Smooth muscle cell (in vitro differentiated cells): ENCODE measurements around the gene CFAP119. TPM values are rescaled to one million over a fixed set of nuclear protein-coding genes. Genes with fewer than 3 reads are reported as not detected.
A peak's percentile ranks its signal among the peaks of the same experiment; 100 is the strongest.

ENCODE experiments used
- DNase-seq: peaks from one replicate; lab custom pipeline; 2025; ENCODE audit not compliant: unreplicated experiment; lab: John Stamatoyannopoulos, UW
- H2AFZ ChIP-seq: fragments of 200-600 bp; sonication (generic); 2 replicates; pipeline ENCODE4 v1.6.0; 2016; ENCODE audit warnings: antibody characterized with exemption, low read depth, mild to moderate bottlenecking
- H3F3A ChIP-seq: fragments of 200-600 bp; sonication (generic); 2 replicates; pipeline ENCODE4 v1.6.0; 2017; ENCODE audit warnings: antibody characterized with exemption, low read depth
- H3K27ac ChIP-seq: fragments of 200-600 bp; sonication (generic); 2 replicates; pipeline ENCODE4 v1.5.1; 2016; ENCODE audit warnings: low read depth, mild to moderate bottlenecking
- H3K27me3 ChIP-seq: fragments of 200-600 bp; sonication (generic); 2 replicates; pipeline ENCODE4 v1.6.1; 2016; ENCODE audit warnings: low read depth, mild to moderate bottlenecking
- H3K36me3 ChIP-seq: fragments of 200-600 bp; sonication (generic); 2 replicates; pipeline ENCODE4 v1.5.1; 2016; ENCODE audit warnings: low read depth
- H3K4me1 ChIP-seq: fragments of 200-600 bp; sonication (generic); 2 replicates; pipeline ENCODE4 v1.5.1; 2016; ENCODE audit warnings: low read depth
- H3K4me2 ChIP-seq: fragments of 200-600 bp; sonication (generic); 2 replicates; pipeline ENCODE4 v1.6.0; 2016; ENCODE audit warnings: mild to moderate bottlenecking
- H3K4me3 ChIP-seq: fragments of 200-600 bp; sonication (generic); 2 replicates; pipeline ENCODE4 v1.5.1; 2016; ENCODE audit warnings: mild to moderate bottlenecking
- H3K79me2 ChIP-seq: fragments of 200-600 bp; sonication (generic); 2 replicates; pipeline ENCODE4 v1.6.0; 2016; ENCODE audit warnings: low read depth, mild to moderate bottlenecking
- H3K9ac ChIP-seq: fragments of 200-600 bp; sonication (generic); 2 replicates; pipeline ENCODE4 v1.6.0; 2016; ENCODE audit warnings: low read depth
- H3K9me3 ChIP-seq: fragments of 200-600 bp; sonication (generic); replicated peaks from 2 replicates; pipeline ENCODE4 v1.5.1; 2016; ENCODE audit warnings: low read depth
- H4K20me1 ChIP-seq: fragments of 200-600 bp; sonication (generic); 2 replicates; pipeline ENCODE4 v1.6.0; 2016; ENCODE audit warnings: low read depth
- CTCF ChIP-seq: fragments of 200-600 bp; sonication (generic); IDR thresholded peaks from 2 replicates; pipeline ENCODE4 v1.5.1; 2017; ENCODE audit warnings: borderline replicate concordance, mild to moderate bottlenecking, antibody characterized with exemption; ENCODE audit not compliant: insufficient read depth, poor library complexity, severe bottlenecking
- WGBS: methylation state at CpG from one replicate; pipeline ENCODE4 v1.1.7; 2016; ENCODE audit warnings: low lambda C conversion rate; 5-methylcytosine and 5-hydroxymethylcytosine counted together
- polyA plus RNA-seq: library from polyadenylated mRNA; unstranded; fragments of >200 nt; fragmentation: Nextera tagmentation; extraction: Ambion mirVana; gene quantifications from 2 replicates; pipeline ENCODE4 v1.2.1, GENCODE V29; 2016
- small RNA-seq: library from RNA; depleted of rRNA; stranded (forward); fragments of <200 nt; gene quantifications from one replicate; pipeline ENCODE3, GENCODE V24; 2014
- total RNA-seq: library from RNA; depleted of rRNA; stranded (reverse); fragments of >200 nt; gene quantifications from 2 replicates; pipeline ENCODE4 v1.2.3, GENCODE V29; 2014

CFAP119 gene
- total and polyA plus RNA-seq, 2 experiments from 2014 or later = 3.5 to 5.2 TPM

DNA sequence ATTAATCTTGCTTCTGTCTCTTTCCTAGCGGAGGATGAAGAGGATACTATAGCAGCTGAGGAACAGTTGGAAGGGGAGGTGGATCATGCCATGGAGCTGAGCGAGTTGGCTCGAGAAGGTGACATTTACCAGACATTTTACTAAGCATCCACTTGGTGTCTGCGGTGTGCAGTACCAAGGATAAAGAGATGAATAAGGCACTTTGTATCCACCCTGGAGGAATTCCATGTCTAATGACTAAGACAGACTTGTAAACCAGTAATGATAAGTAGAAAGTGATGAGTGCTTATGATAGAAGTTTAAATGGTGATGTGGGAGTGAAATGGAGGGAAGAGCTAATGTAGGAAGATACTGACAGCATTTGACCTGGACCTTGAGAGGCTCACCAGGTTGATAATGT is 50.9 kb downstream of the CFAP119 start:
- peaks cover 13% of the 10 kb centered on the region for H4K20me1 ChIP-seq
- no peak for DNase-seq
- H3K4me2 ChIP-seq = peak overlapping the region; percentile 9
- no peaks in the 10 kb centered on the region for H3K4me1 ChIP-seq
- peak overlapping the region; percentile 34 for H3K27ac ChIP-seq
- TF ChIP-seq CTCF = no peak
- H3K4me3 ChIP-seq = no peak overlapping the region
- H3K9ac ChIP-seq = no peak overlapping the region
- no peaks in the 10 kb centered on the region for H3K9me3 ChIP-seq
- WGBS = 32% methylated on average over 4 of the region's 4 CpGs
- peaks cover 7% of the 10 kb centered on the region for H3K79me2 ChIP-seq
- H3K36me3 ChIP-seq = peaks cover 33% of the 10 kb centered on the region
- peaks cover 27% of the 10 kb centered on the region for H3F3A ChIP-seq
- no peaks in the 10 kb centered on the region for H3K27me3 ChIP-seq
- H2AFZ ChIP-seq = no peak overlapping the region

Small RNAs within 50 kb of the gene (small RNA-seq; reads per million reads assigned to genes)
- 9.3 reads per million, percentile 77 among the genes with 10 or more reads in this experiment for gene SNORA30

Other genes starting within 250 kb of the CFAP119 start
- 17.8 and 18.6 TPM in 2 replicates for gene ZNF768, start 235.5 kb downstream of the CFAP119 start, total RNA-seq
- gene ZNF768, start 235.5 kb downstream of the CFAP119 start, polyA plus RNA-seq = 15.4 and 17.5 TPM in 2 replicates
- 5.6 and 6.3 TPM in 2 replicates for gene ZNF747, start 227.2 kb downstream of the CFAP119 start, total RNA-seq
- 5.7 and 6.9 TPM in 2 replicates for gene ZNF747, start 227.2 kb downstream of the CFAP119 start, polyA plus RNA-seq
- gene ZNF764, start 203.7 kb downstream of the CFAP119 start, total RNA-seq = 1.6 and 5.0 TPM in 2 replicates
- 4.0 and 6.5 TPM in 2 replicates for gene ZNF764, start 203.7 kb downstream of the CFAP119 start, polyA plus RNA-seq
- 6.2 and 6.9 TPM in 2 replicates for gene ZNF688, start 190.3 kb downstream of the CFAP119 start, total RNA-seq
- gene ZNF688, start 190.3 kb downstream of the CFAP119 start, polyA plus RNA-seq = 16.4 and 16.8 TPM in 2 replicates
- gene ZNF785, start 176.4 kb downstream of the CFAP119 start, total RNA-seq = 8.1 and 12.9 TPM in 2 replicates
- gene ZNF785, start 176.4 kb downstream of the CFAP119 start, polyA plus RNA-seq = 3.8 and 6.8 TPM in 2 replicates
- 9.9 and 10.0 TPM in 2 replicates for gene ZNF689, start 151.7 kb downstream of the CFAP119 start, total RNA-seq
- 8.2 and 10.6 TPM in 2 replicates for gene ZNF689, start 151.7 kb downstream of the CFAP119 start, polyA plus RNA-seq
- 7.4 and 22.0 TPM in 2 replicates for gene PRR14, start 111.1 kb downstream of the CFAP119 start, total RNA-seq
- 16.7 and 26.1 TPM in 2 replicates for gene PRR14, start 111.1 kb downstream of the CFAP119 start, polyA plus RNA-seq
- 18.3 and 22.3 TPM in 2 replicates for gene FBRS, start 103.6 kb downstream of the CFAP119 start, total RNA-seq
- gene FBRS, start 103.6 kb downstream of the CFAP119 start, polyA plus RNA-seq = 21.9 and 25.0 TPM in 2 replicates
- 9.0 and 16.2 TPM in 2 replicates for gene SRCAP, start 62.9 kb downstream of the CFAP119 start, total RNA-seq
- 14.5 and 24.9 TPM in 2 replicates for gene SRCAP, start 62.9 kb downstream of the CFAP119 start, polyA plus RNA-seq
- 24.9 and 35.9 TPM in 2 replicates for gene PHKG2, start 13.6 kb downstream of the CFAP119 start, total RNA-seq
- 39.1 and 40.1 TPM in 2 replicates for gene PHKG2, start 13.6 kb downstream of the CFAP119 start, polyA plus RNA-seq
- gene RNF40, start 260 bp upstream of the CFAP119 start, total RNA-seq = 66.1 and 73.0 TPM in 2 replicates
- gene RNF40, start 260 bp upstream of the CFAP119 start, polyA plus RNA-seq = 92.5 and 107 TPM in 2 replicates
- gene ZNF629, start 25.1 kb upstream of the CFAP119 start, total RNA-seq = 11.2 and 11.6 TPM in 2 replicates
- 13.0 and 13.4 TPM in 2 replicates for gene ZNF629, start 25.1 kb upstream of the CFAP119 start, polyA plus RNA-seq
- gene BCL7C, start 132.0 kb upstream of the CFAP119 start, total RNA-seq = 27.8 and 34.2 TPM in 2 replicates
- 68.1 and 76.1 TPM in 2 replicates for gene BCL7C, start 132.0 kb upstream of the CFAP119 start, polyA plus RNA-seq
- 0.76 and 1.7 TPM in 2 replicates for gene CTF1, start 134.6 kb upstream of the CFAP119 start, total RNA-seq
- 8.1 and 8.2 TPM in 2 replicates for gene CTF1, start 134.6 kb upstream of the CFAP119 start, polyA plus RNA-seq
- gene FBXL19, start 161.5 kb upstream of the CFAP119 start, total RNA-seq = 4.5 and 8.5 TPM in 2 replicates
- 1.3 and 1.6 TPM in 2 replicates for gene FBXL19, start 161.5 kb upstream of the CFAP119 start, polyA plus RNA-seq
- gene ORAI3, start 187.0 kb upstream of the CFAP119 start, total RNA-seq = 33.7 and 34.9 TPM in 2 replicates
- gene ORAI3, start 187.0 kb upstream of the CFAP119 start, polyA plus RNA-seq = 39.4 and 44.0 TPM in 2 replicates
- 1.9 and 2.9 TPM in 2 replicates for gene SETD1A, start 195.7 kb upstream of the CFAP119 start, total RNA-seq
- gene SETD1A, start 195.7 kb upstream of the CFAP119 start, polyA plus RNA-seq = 1.2 and 3.3 TPM in 2 replicates
- gene HSD3B7, start 223.1 kb upstream of the CFAP119 start, total RNA-seq = 5.5 and 10.8 TPM in 2 replicates
- gene HSD3B7, start 223.1 kb upstream of the CFAP119 start, polyA plus RNA-seq = 15.1 and 15.5 TPM in 2 replicates
- gene STX1B, start 248.6 kb upstream of the CFAP119 start, total RNA-seq = 0.72 and 1.4 TPM in 2 replicates
- gene STX1B, start 248.6 kb upstream of the CFAP119 start, polyA plus RNA-seq = 1.0 and 2.1 TPM in 2 replicates